Esophagus muscularis mucosa (tissue), 3 donors: ENCODE measurements around the gene TNS1.
A peak's percentile ranks its signal among the peaks of the same experiment; 100 is the strongest.

Experiments used
- POLR2A ChIP-seq: fragments of 450-650 bp; IDR thresholded peaks from one replicate; pipeline ENCODE4 v1.6.1; 2017; ENCODE audit warnings: antibody characterized with exemption, moderate library complexity, mild to moderate bottlenecking, low read depth
- POLR2AphosphoS5 ChIP-seq, 2 donors: sonication (generic); formaldehyde crosslinking; IDR thresholded peaks; one replicate each; pipeline ENCODE4 v1.6.1; 2017; ENCODE audit warnings: antibody characterized with exemption in 2 of 2
- TF ChIP-seq, protein P1 (sequence below), 3 experiments: fragments of 200-600 bp in 2 of 3; fragments of 450-650 bp in 1 of 3; sonication (generic) in 2 of 3; IDR thresholded peaks; one replicate each; pipeline ENCODE4 v1.5.1; 2017 to 2019; ENCODE audit warnings: antibody characterized with exemption in 3 of 3, mild to moderate bottlenecking in 2 of 3, moderate library complexity in 1 of 3

- TF ChIP-seq, protein P1, sequence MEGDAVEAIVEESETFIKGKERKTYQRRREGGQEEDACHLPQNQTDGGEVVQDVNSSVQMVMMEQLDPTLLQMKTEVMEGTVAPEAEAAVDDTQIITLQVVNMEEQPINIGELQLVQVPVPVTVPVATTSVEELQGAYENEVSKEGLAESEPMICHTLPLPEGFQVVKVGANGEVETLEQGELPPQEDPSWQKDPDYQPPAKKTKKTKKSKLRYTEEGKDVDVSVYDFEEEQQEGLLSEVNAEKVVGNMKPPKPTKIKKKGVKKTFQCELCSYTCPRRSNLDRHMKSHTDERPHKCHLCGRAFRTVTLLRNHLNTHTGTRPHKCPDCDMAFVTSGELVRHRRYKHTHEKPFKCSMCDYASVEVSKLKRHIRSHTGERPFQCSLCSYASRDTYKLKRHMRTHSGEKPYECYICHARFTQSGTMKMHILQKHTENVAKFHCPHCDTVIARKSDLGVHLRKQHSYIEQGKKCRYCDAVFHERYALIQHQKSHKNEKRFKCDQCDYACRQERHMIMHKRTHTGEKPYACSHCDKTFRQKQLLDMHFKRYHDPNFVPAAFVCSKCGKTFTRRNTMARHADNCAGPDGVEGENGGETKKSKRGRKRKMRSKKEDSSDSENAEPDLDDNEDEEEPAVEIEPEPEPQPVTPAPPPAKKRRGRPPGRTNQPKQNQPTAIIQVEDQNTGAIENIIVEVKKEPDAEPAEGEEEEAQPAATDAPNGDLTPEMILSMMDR (IDR thresholded peaks at IDR 0.05): no peak
- TF ChIP-seq POLR2AphosphoS5 (IDR thresholded peaks at IDR 0.05): peak in 1 of 2 donors; percentile 36
- no peak for TF ChIP-seq POLR2A
These were observed 24.2 kb downstream of the TNS1 start for GRCh38 chr2:217978536-217979150.
